Measurements from ENCODE around the gene ZFYVE28.

DNA sequence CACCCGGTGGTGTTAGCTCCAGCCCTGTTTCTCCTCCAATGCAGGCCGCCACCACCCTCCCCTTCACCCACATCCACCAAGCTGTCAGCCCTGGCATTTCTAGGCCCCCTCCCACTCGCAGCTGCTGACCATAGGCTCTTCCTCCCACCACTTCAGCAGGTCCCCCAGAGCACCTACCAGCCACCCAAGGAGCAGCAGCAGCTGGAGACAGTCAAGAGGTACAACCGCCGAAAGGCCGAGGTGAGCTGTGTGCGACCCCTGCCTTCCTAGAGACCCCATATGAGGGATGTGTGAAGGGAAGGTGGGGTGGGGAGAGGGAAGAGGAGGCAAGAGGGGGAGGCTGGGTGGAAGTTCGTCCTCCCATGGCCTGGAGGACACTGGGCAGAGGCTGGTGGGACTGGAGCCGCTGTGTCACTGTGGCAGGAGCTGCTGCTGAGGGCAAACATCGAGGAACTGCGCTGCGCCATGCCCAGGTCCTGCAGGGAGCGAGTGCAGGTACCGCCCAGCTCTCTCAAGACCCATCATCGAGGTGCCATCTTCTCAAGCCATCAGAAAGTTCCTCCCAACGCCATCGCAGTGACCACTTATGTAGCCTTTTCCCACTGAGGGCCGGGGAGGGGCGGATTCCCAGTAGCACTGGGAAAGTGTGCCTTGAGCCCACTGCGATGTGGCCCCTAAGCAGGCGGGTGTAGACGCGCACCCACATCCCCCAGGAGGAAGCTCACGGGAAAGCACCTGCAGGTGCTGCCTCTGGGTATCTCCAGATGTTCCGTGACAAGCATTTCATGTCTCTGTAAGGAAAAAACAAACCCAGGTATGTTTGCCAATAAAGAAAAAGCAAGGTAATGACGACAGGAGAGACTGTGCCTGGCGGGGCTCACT is 31.3 kb upstream of the ZFYVE28 start:
- TF ChIP-seq CEBPB (IDR thresholded peaks at IDR 0.05) (no peak), TEAD4 (IDR thresholded peaks at IDR 0.05) (no peak)
- TF ChIP-seq, protein P1, sequence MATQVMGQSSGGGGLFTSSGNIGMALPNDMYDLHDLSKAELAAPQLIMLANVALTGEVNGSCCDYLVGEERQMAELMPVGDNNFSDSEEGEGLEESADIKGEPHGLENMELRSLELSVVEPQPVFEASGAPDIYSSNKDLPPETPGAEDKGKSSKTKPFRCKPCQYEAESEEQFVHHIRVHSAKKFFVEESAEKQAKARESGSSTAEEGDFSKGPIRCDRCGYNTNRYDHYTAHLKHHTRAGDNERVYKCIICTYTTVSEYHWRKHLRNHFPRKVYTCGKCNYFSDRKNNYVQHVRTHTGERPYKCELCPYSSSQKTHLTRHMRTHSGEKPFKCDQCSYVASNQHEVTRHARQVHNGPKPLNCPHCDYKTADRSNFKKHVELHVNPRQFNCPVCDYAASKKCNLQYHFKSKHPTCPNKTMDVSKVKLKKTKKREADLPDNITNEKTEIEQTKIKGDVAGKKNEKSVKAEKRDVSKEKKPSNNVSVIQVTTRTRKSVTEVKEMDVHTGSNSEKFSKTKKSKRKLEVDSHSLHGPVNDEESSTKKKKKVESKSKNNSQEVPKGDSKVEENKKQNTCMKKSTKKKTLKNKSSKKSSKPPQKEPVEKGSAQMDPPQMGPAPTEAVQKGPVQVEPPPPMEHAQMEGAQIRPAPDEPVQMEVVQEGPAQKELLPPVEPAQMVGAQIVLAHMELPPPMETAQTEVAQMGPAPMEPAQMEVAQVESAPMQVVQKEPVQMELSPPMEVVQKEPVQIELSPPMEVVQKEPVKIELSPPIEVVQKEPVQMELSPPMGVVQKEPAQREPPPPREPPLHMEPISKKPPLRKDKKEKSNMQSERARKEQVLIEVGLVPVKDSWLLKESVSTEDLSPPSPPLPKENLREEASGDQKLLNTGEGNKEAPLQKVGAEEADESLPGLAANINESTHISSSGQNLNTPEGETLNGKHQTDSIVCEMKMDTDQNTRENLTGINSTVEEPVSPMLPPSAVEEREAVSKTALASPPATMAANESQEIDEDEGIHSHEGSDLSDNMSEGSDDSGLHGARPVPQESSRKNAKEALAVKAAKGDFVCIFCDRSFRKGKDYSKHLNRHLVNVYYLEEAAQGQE (IDR thresholded peaks at IDR 0.05; ENCODE audit: low read depth) = no peak
- TF ChIP-seq, protein P2, sequence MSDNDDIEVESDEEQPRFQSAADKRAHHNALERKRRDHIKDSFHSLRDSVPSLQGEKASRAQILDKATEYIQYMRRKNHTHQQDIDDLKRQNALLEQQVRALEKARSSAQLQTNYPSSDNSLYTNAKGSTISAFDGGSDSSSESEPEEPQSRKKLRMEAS (IDR thresholded peaks at IDR 0.05) = no peak
